Activated B cell treated with CpG ODN at 0.5 μM for 24 hours (primary cell): ENCODE measurements around the gene RASL11B. TPM values are rescaled to one million over a fixed set of nuclear protein-coding genes. Genes with fewer than 3 reads are reported as not detected.

Source experiments
- ATAC-seq: fragments of 200-7000 bp; cut with Tn5 transposase; one replicate; pipeline ENCODE4 v1.10.0; 2021; ENCODE audit warnings: low read depth, mild to moderate bottlenecking, moderate library complexity
- CTCF ChIA-PET: fragments of 350-600 bp; sonication (Branson Sonifier 250); formaldehyde crosslinking; loops from one replicate; lab custom pipeline; 2021; ENCODE audit warnings: antibody characterized with exemption; lab: Charles Lee
- POLR2A ChIA-PET: fragments of 350-600 bp; sonication (Branson Sonifier 250); formaldehyde crosslinking; loops from one replicate; lab custom pipeline; 2021; ENCODE audit warnings: antibody characterized with exemption; lab: Charles Lee
- DNase-seq: peaks from one replicate; pipeline ENCODE4 v3.0.0; 2022
- H3K27ac Mint-ChIP-seq: one replicate; pipeline ENCODE4 v1.8.0; 2020; ENCODE audit warnings: mixed read lengths
- H3K27me3 Mint-ChIP-seq: one replicate; pipeline ENCODE4 v1.8.0; 2021; ENCODE audit warnings: mixed read lengths
- H3K36me3 Mint-ChIP-seq: one replicate; pipeline ENCODE4 v1.8.0; 2021; ENCODE audit warnings: low read depth, mixed read lengths
- H3K4me1 Mint-ChIP-seq: one replicate; pipeline ENCODE4 v1.8.0; 2021; ENCODE audit warnings: mixed read lengths
- H3K4me3 Mint-ChIP-seq: one replicate; pipeline ENCODE4 v1.8.0; 2020; ENCODE audit warnings: mild to moderate bottlenecking, mixed read lengths
- H3K9me3 Mint-ChIP-seq: one replicate; pipeline ENCODE4 v1.8.0; 2020; ENCODE audit warnings: mixed read lengths
- intact Hi-C: fragments of 100-400 bp; cut with micrococcal nuclease; formaldehyde crosslinking; loops from one replicate; pipeline ENCODE4 v1.15.1; 2024
- total RNA-seq: library from RNA; stranded (reverse); gene quantifications from 2 replicates; pipeline ENCODE4 v1.2.3, GENCODE V29; 2022
- TF ChIP-seq, protein P1 (sequence below): fragments of 200-600 bp; IDR thresholded peaks from one replicate; pipeline ENCODE4 v1.8.0; 2022; ENCODE audit warnings: antibody characterized with exemption, mild to moderate bottlenecking

RASL11B gene
- total RNA-seq, 1 donor from 2014 or later, result not detected

DNA sequence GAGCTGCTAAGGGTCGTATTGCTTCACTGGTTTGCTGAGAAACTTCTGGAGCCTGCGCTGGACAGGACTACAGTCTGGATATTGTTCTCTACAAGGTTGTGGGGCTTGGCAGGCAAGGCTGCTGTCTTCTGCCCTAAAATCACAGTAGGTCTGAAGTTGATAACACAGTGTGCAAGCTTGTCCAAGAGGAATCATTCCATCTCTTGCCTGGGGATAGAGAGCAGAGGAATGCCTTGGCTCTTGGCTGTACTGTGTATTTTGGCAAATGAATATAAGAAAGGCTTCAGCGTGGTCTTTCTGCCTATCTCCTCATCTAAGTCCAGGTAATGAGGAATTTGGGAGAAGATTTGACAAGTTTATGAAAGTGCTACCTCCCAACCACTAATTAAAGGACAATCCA, 9.4 kb upstream of the RASL11B start:
- TF ChIP-seq, protein P1, sequence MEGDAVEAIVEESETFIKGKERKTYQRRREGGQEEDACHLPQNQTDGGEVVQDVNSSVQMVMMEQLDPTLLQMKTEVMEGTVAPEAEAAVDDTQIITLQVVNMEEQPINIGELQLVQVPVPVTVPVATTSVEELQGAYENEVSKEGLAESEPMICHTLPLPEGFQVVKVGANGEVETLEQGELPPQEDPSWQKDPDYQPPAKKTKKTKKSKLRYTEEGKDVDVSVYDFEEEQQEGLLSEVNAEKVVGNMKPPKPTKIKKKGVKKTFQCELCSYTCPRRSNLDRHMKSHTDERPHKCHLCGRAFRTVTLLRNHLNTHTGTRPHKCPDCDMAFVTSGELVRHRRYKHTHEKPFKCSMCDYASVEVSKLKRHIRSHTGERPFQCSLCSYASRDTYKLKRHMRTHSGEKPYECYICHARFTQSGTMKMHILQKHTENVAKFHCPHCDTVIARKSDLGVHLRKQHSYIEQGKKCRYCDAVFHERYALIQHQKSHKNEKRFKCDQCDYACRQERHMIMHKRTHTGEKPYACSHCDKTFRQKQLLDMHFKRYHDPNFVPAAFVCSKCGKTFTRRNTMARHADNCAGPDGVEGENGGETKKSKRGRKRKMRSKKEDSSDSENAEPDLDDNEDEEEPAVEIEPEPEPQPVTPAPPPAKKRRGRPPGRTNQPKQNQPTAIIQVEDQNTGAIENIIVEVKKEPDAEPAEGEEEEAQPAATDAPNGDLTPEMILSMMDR, result no peak
- CTCF ChIA-PET, result no interaction called here
- Mint-ChIP-seq H3K36me3 (no peaks in the 10 kb centered on the region), H3K9me3 (peaks cover 2% of the 10 kb centered on the region), H3K4me1 (no peaks in the 10 kb centered on the region), H3K4me3 (no peak overlapping the region), H3K27ac (no peak overlapping the region), H3K27me3 (peaks cover 9% of the 10 kb centered on the region)
- DNase-seq, result no peak
- POLR2A ChIA-PET, result interaction anchor here (0.8 kb wide), 1 partner anchor 130 kb away, joined by 3 read pairs; no protein-coding TSS in a partner anchor
- intact Hi-C loops, result no loop called here
- no peak for ATAC-seq

DNA sequence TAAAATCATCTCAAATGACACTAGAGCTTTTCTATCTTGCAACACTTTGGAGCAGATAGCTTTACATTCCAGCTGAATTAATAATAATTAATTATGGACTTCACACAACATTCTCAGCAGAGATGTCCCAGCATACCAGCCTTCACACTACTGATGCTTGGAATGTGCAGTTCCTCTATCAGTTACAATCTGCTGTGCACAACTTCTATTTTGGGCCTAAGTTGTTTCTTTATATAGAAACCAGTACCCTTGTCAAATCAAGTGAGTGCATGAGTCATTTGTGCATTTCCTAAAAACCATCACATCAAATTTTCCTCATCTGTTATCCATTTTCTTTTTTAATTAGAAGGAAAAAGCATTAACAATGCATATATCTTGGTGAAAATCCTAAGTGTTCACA, 8.8 kb upstream of the RASL11B start:
- ChIA-PET POLR2A (no interaction called here), CTCF (no interaction called here)
- H3K4me3 Mint-ChIP-seq, result no peak overlapping the region
- no peak overlapping the region for H3K27ac Mint-ChIP-seq
- no peak for DNase-seq
- peaks cover 6% of the 10 kb centered on the region for H3K9me3 Mint-ChIP-seq
- peaks cover 15% of the 10 kb centered on the region for H3K27me3 Mint-ChIP-seq
- TF ChIP-seq, protein P1, result no peak
- intact Hi-C loops, result no loop called here
- H3K36me3 Mint-ChIP-seq, result no peaks in the 10 kb centered on the region
- no peaks in the 10 kb centered on the region for H3K4me1 Mint-ChIP-seq
- no peak for ATAC-seq

DNA sequence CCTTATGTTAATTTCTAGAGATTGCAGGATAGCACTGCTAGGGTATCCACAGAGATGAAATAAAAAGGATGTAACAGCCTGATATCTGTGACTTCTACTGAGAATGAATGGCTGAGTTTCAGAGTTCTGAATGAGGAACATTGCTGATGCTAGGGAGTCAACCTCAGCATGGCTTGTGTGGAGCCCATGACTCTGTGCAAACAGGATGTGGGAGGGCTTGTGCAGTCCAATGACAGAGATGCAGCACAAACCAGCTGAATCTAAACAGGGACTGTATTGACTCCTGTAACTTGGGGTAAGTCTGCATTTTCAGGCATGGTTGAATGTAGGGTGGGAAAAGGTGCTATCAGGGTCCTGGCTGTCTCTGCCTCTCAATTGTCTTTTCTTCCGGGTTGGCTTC, 5.3 kb upstream of the RASL11B start:
- CTCF ChIA-PET, result no interaction called here
- H3K9me3 Mint-ChIP-seq, result peaks cover 6% of the 10 kb centered on the region
- intact Hi-C loops, result no loop called here
- H3K4me1 Mint-ChIP-seq, result peaks cover 10% of the 10 kb centered on the region
- no peak overlapping the region for H3K4me3 Mint-ChIP-seq
- ATAC-seq (no peak), DNase-seq (no peak)
- POLR2A ChIA-PET, result no interaction called here
- no peak overlapping the region for H3K27ac Mint-ChIP-seq
- H3K27me3 Mint-ChIP-seq, result peaks cover 34% of the 10 kb centered on the region
- TF ChIP-seq, protein P1, result no peak
- H3K36me3 Mint-ChIP-seq, result no peaks in the 10 kb centered on the region

DNA sequence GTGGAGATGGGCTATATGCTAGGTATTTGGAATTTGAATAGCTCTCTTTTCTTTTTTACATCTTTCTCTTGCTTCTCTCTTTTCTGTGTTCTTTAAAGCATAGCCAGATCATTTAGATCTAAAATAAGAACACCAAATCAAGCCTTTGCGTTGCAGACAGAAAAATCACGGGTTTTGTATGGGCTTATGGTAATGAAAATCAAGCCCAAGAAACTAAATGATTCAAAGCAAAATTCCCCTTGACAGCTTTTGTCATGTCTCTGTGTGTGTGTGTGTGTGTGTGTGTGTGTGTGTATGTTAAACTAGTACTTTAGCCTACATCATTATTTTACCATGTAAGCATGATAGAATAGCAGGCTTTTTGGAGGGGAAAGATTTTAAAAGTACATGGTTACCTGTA, 1.8 kb upstream of the RASL11B start:
- intact Hi-C loops, result loop anchor here (5.0 to 10.0 kb wide), 6 partner anchors 218 to 1204 kb away; partner anchors contain the start of genes CHIC2, DCUN1D4, SCFD2 and SGCB
- Mint-ChIP-seq H3K36me3 (no peaks in the 10 kb centered on the region), H3K27me3 (peaks cover 43% of the 10 kb centered on the region), H3K4me1 (peaks cover 16% of the 10 kb centered on the region), H3K9me3 (peaks cover 6% of the 10 kb centered on the region), H3K4me3 (no peak overlapping the region), H3K27ac (no peak overlapping the region)
- CTCF ChIA-PET, result no interaction called here
- TF ChIP-seq, protein P1, result no peak
- DNase-seq, result no peak
- POLR2A ChIA-PET, result no interaction called here
- ATAC-seq, result no peak

DNA sequence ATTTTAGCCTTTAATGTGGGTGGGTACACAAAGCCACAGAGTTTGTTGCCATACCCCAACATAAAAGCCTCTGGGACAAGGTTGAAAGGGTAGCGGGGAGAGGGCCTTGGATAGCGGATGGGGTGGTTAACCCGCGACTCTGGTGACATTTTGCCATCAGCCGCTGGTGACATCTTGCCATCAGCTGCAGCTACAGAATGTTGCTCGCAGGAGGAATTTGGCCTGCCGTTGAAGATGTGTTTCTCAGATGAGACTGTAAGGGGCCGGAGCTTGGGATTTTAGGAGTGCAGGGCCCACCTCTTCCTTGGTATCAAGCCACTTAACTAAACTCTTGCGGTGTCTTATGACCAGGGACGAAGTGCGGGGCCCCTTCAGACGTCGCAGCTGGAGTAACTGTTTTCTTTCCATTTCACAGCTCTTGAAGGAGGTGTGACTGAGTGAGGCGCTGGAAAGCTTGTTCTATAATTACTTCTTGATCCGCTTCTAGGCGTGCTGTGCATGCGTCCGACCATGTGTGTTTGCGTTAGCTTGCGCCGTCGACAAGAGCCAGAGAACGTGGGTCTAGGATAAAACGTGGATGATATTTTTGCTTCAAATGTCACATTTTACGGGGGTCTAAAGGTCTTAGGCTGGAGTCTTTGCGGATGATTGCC, 820 bp upstream of the RASL11B start:
- H3K4me1 Mint-ChIP-seq, result peaks cover 16% of the 10 kb centered on the region
- no peak overlapping the region for H3K27ac Mint-ChIP-seq
- ATAC-seq (no peak), DNase-seq (no peak)
- intact Hi-C loops, result loop anchor here (5.0 to 10.0 kb wide), 6 partner anchors 219 to 1204 kb away; partner anchors contain the start of genes CHIC2, DCUN1D4, SCFD2 and SGCB
- ChIA-PET POLR2A (no interaction called here), CTCF (interaction anchor here (0.7 kb wide), 1 partner anchor 50 kb away, joined by 3 read pairs; no protein-coding TSS in a partner anchor)
- peaks cover 6% of the 10 kb centered on the region for H3K9me3 Mint-ChIP-seq
- H3K27me3 Mint-ChIP-seq, result peaks cover 41% of the 10 kb centered on the region
- TF ChIP-seq, protein P1, result no peak
- H3K4me3 Mint-ChIP-seq, result peak overlapping the region; percentile 82
- H3K36me3 Mint-ChIP-seq, result no peaks in the 10 kb centered on the region
